ENCODE measurements around the gene CLCN1.

DNA sequence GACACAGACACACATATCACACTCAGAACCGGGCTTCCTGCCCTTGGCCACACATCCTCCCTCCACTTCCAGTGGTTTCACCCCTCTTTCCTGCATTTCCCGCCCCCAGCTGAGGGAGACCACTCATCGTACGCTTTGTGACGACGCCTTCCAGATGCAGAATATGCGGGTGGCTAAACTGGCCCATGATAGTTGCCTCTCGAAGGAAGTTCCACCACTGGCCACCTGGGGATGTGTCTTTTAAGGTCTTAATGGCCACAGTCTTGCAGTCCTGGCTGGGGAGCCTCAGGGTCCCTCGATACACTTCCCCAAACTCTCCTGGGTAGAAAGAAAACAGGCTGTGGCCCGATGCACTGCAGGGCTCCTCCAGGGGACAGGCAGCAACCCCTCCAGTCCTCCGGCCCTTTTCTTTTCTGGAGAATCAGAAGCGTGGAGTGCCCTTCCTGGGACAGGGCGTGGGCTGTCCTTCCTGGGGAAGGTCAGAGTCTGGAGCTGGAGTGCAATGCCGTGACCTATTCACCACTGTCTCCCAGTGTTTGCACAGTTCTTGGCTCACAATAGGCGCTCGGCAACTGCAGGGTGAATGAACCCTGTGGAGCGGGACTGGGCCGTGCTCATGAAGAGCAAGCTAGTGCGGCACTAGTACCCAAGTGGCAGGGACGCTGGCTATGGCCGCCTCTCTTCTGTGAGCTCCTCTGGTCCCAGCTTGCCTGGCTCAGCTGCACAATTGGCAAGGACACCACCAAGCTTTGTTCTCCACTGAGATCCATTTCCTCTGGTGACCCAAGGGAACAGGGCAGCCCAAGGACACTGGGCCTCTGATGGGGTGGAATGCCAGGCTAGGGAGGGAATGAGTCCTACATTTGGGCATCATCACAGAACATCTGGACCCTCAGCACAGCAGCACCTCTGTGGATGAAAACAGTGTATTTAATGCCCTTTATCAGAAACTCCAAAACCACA is 79.6 kb downstream of the CLCN1 start:
- TF ChIP-seq YY1 (IDR thresholded peaks at IDR 0.05; ENCODE audit: low read depth, low read length) (no peak), POLR2A (IDR thresholded peaks at IDR 0.05; ENCODE audit: control extremely low read depth in 1 of 2, low read depth in 2 of 2, low read length in 2 of 2) (no peak), CREB1 (IDR thresholded peaks at IDR 0.05) (no peak), CHD2 (IDR thresholded peaks at IDR 0.05; ENCODE audit: low read length) (no peak), EGR1 (IDR thresholded peaks at IDR 0.05; ENCODE audit: borderline replicate concordance, low read depth, low read length) (no peak), SAP30 (IDR thresholded peaks at IDR 0.05; ENCODE audit: insufficient read depth, insufficient replicate concordance, low read length) (no peak), POLR2AphosphoS5 (IDR thresholded peaks at IDR 0.05; ENCODE audit: low read depth, low read length) (no peak), TCF12 (IDR thresholded peaks at IDR 0.05; ENCODE audit: low read depth, low read length) (no peak), SRF (IDR thresholded peaks at IDR 0.05; ENCODE audit: low read depth, low read length) (no peak), SP2 (IDR thresholded peaks at IDR 0.05; ENCODE audit: low read length) (no peak)
- TF ChIP-seq, protein P1, sequence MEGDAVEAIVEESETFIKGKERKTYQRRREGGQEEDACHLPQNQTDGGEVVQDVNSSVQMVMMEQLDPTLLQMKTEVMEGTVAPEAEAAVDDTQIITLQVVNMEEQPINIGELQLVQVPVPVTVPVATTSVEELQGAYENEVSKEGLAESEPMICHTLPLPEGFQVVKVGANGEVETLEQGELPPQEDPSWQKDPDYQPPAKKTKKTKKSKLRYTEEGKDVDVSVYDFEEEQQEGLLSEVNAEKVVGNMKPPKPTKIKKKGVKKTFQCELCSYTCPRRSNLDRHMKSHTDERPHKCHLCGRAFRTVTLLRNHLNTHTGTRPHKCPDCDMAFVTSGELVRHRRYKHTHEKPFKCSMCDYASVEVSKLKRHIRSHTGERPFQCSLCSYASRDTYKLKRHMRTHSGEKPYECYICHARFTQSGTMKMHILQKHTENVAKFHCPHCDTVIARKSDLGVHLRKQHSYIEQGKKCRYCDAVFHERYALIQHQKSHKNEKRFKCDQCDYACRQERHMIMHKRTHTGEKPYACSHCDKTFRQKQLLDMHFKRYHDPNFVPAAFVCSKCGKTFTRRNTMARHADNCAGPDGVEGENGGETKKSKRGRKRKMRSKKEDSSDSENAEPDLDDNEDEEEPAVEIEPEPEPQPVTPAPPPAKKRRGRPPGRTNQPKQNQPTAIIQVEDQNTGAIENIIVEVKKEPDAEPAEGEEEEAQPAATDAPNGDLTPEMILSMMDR (IDR thresholded peaks at IDR 0.05; ENCODE audit: control extremely low read depth in 1 of 3, insufficient read depth in 1 of 3, low read depth in 1 of 3, low read length in 3 of 3) = peak in 2 of 3 experiments; percentile 14 to 24; a peak in 2 of 4 replicates
- TF ChIP-seq, protein P2, sequence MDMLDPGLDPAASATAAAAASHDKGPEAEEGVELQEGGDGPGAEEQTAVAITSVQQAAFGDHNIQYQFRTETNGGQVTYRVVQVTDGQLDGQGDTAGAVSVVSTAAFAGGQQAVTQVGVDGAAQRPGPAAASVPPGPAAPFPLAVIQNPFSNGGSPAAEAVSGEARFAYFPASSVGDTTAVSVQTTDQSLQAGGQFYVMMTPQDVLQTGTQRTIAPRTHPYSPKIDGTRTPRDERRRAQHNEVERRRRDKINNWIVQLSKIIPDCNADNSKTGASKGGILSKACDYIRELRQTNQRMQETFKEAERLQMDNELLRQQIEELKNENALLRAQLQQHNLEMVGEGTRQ (IDR thresholded peaks at IDR 0.05; ENCODE audit: low read length) = no peak
